CD4-positive, CD25-positive, alpha-beta regulatory T cell (primary cell): ENCODE results near the gene HOXB9. TPM values are rescaled to one million over a fixed set of nuclear protein-coding genes. Genes with fewer than 3 reads are reported as not detected.

ENCODE experiments used
- ATAC-seq, 2 donors: fragments of 150-1000 bp; cut with Tn5 transposase; one replicate each; pipeline ENCODE4 v1.10.0; 2021; ENCODE audit warnings: low read depth in 2 of 2, moderate number of reproducible peaks in 2 of 2, moderate library complexity in 1 of 2
- DNase-seq, 3 donors: peaks; one replicate each; pipeline versions ENCODE4 v3.0.0 to v3.0.0-alpha.2; 2012 to 2022; ENCODE audit warnings: mixed read lengths in 1 of 3
- H3K27ac ChIP-seq: one replicate; pipeline ENCODE4 v1.7.0; 2013; ENCODE audit warnings: mild to moderate bottlenecking, low read length; ENCODE audit not compliant: insufficient read depth, poor library complexity, severe bottlenecking
- H3K27me3 ChIP-seq: one replicate; pipeline ENCODE4 v1.7.0; 2013; ENCODE audit warnings: low read length; ENCODE audit not compliant: control insufficient read depth, insufficient read depth
- H3K36me3 ChIP-seq: one replicate; pipeline ENCODE4 v1.7.0; 2013; ENCODE audit warnings: mild to moderate bottlenecking, low read length, moderate library complexity; ENCODE audit not compliant: control insufficient read depth, insufficient read depth
- H3K4me1 ChIP-seq: 2 replicates; pipeline ENCODE4 v1.7.0; 2013; ENCODE audit warnings: mild to moderate bottlenecking, low read length; ENCODE audit not compliant: insufficient read depth, control insufficient read depth, poor library complexity, severe bottlenecking
- H3K4me3 ChIP-seq: one replicate; pipeline ENCODE4 v1.7.0; 2013; ENCODE audit warnings: low read depth, mild to moderate bottlenecking, low read length, moderate library complexity
- H3K9me3 ChIP-seq, 2 experiments: 1 replicate in 1 of 2; 2 replicates in 1 of 2; pipeline ENCODE4 v1.7.0; 2013; ENCODE audit warnings: low read length in 2 of 2, mild to moderate bottlenecking in 1 of 2, moderate library complexity in 1 of 2; ENCODE audit not compliant: control insufficient read depth in 2 of 2
- H3K27ac Mint-ChIP-seq, 3 donors: one replicate each; pipeline ENCODE4 v1.8.0; 2020 to 2022; ENCODE audit warnings: mild to moderate bottlenecking in 3 of 3, mixed read lengths in 3 of 3, moderate library complexity in 2 of 3
- H3K27me3 Mint-ChIP-seq: one replicate; pipeline ENCODE4 v1.8.0; 2022; ENCODE audit warnings: mild to moderate bottlenecking, mixed read lengths
- H3K36me3 Mint-ChIP-seq: one replicate; pipeline ENCODE4 v1.8.0; 2020; ENCODE audit warnings: mixed read lengths
- H3K4me1 Mint-ChIP-seq, 4 donors: one replicate each; pipeline ENCODE4 v1.8.0; 2020 to 2022; ENCODE audit warnings: mixed read lengths in 4 of 4, mild to moderate bottlenecking in 1 of 4
- H3K4me3 Mint-ChIP-seq, 4 donors: one replicate each; pipeline ENCODE4 v1.8.0; 2020 to 2022; ENCODE audit warnings: mild to moderate bottlenecking in 4 of 4, mixed read lengths in 4 of 4, moderate library complexity in 3 of 4
- H3K9me3 Mint-ChIP-seq, 7 donors: one replicate each; pipeline ENCODE4 v1.8.0; 2020 to 2022; ENCODE audit warnings: mixed read lengths in 7 of 7, mild to moderate bottlenecking in 3 of 7, moderate library complexity in 2 of 7
- polyA plus RNA-seq, 4 donors: library from polyadenylated mRNA; unstranded; fragments of 300-500 nt; fragmentation: Illumina TruSeq; gene quantifications; one replicate each; pipeline ENCODE4 v1.2.3, GENCODE V29; 2021
- total RNA-seq: library from RNA; stranded (reverse); gene quantifications from one replicate; pipeline ENCODE4 v1.2.3, GENCODE V29; 2022

Gene HOXB9
- total RNA-seq (0.25 TPM), polyA plus RNA-seq (not detected)

- Mint-ChIP-seq H3K27ac (no peak within 1 kb of the TSS), H3K27me3 (peaks cover 87% of the 10 kb centered on the region), H3K36me3 (no peaks in the 10 kb centered on the region), H3K4me3 (peak within 1 kb of the TSS; percentile 78 to 95 (median 86)), H3K4me1 (peaks cover 0 to 21% (median 8%) of the 10 kb centered on the region in 4 donors), H3K9me3 (peaks cover 0 to 3% (median 0%) of the 10 kb centered on the region in 7 donors)
- peaks cover 58% of the 10 kb centered on the region for H3K27me3 ChIP-seq
- H3K9me3 ChIP-seq: no peaks in the 10 kb centered on the region
- H3K4me1 ChIP-seq: peaks cover 27% of the 10 kb centered on the region
- ATAC-seq: peak; percentile 26 to 28
- DNase-seq: no peak
- no peaks in the 10 kb centered on the region for H3K36me3 ChIP-seq
- H3K4me3 ChIP-seq: peak within 1 kb of the TSS; percentile 44
- no peak within 1 kb of the TSS for H3K27ac ChIP-seq
Observed at GRCh38 chr17:48626245-48627117, at the start of gene HOXB9. Gene HOXB9 (minus strand): TSS chr17:48626358. CDS start chr17:48626269, 89 bp downstream.

GRCh38 chr17:48672340-48672739 lies 46.2 kb upstream of the HOXB9 start:
- H3K9me3 Mint-ChIP-seq: no peaks in the 10 kb centered on the region
- Histone ChIP-seq H3K4me1 (peaks cover 7% of the 10 kb centered on the region), H3K36me3 (no peaks in the 10 kb centered on the region), H3K27ac (no peak overlapping the region), H3K27me3 (peaks cover 21% of the 10 kb centered on the region), H3K9me3 (no peaks in the 10 kb centered on the region), H3K4me3 (no peak overlapping the region)
- H3K27ac Mint-ChIP-seq: no peak overlapping the region
- H3K27me3 Mint-ChIP-seq: peaks cover 52% of the 10 kb centered on the region
- no peaks in the 10 kb centered on the region for H3K36me3 Mint-ChIP-seq
- DNase-seq (no peak), ATAC-seq (no peak)
- no peak overlapping the region for H3K4me3 Mint-ChIP-seq
- H3K4me1 Mint-ChIP-seq: peaks cover 0 to 6% (median 2%) of the 10 kb centered on the region in 4 donors

- H3K4me1 ChIP-seq: peaks cover 7% of the 10 kb centered on the region
- H3K9me3 ChIP-seq: no peaks in the 10 kb centered on the region
- peaks cover 20% of the 10 kb centered on the region for H3K27me3 ChIP-seq
- DNase-seq: peak; percentile 48 to 62 (median 60)
- ATAC-seq: peak; percentile 50 to 74
- Mint-ChIP-seq H3K9me3 (no peaks in the 10 kb centered on the region), H3K27ac (no peak overlapping the region), H3K36me3 (no peaks in the 10 kb centered on the region), H3K4me3 (peak overlapping the region in 2 of 4 donors; percentile 9 to 52), H3K4me1 (peaks cover 0 to 6% (median 2%) of the 10 kb centered on the region in 4 donors), H3K27me3 (peaks cover 48% of the 10 kb centered on the region)
- H3K27ac ChIP-seq: no peak overlapping the region
- no peaks in the 10 kb centered on the region for H3K36me3 ChIP-seq
- H3K4me3 ChIP-seq: peak overlapping the region; percentile 43
Observed at GRCh38 chr17:48671697-48672171, 45.6 kb upstream of the HOXB9 start.

- H3K27ac Mint-ChIP-seq: no peak overlapping the region
- no peak for ATAC-seq
- no peaks in the 10 kb centered on the region for H3K9me3 ChIP-seq
- H3K36me3 Mint-ChIP-seq: no peaks in the 10 kb centered on the region
- peaks cover 34% of the 10 kb centered on the region for H3K27me3 Mint-ChIP-seq
- H3K27me3 ChIP-seq: peaks cover 8% of the 10 kb centered on the region
- no peak overlapping the region for H3K4me3 Mint-ChIP-seq
- no peak overlapping the region for H3K4me3 ChIP-seq
- H3K36me3 ChIP-seq: no peaks in the 10 kb centered on the region
- no peaks in the 10 kb centered on the region for H3K4me1 ChIP-seq
- H3K27ac ChIP-seq: no peak overlapping the region
- H3K4me1 Mint-ChIP-seq: no peaks in the 10 kb centered on the region
- H3K9me3 Mint-ChIP-seq: no peaks in the 10 kb centered on the region
- no peak for DNase-seq
Observed at GRCh38 chr17:48663134-48663924, 37.2 kb upstream of the HOXB9 start.

- ATAC-seq: no peak
- H3K4me3 ChIP-seq: no peak overlapping the region
- H3K36me3 ChIP-seq: no peaks in the 10 kb centered on the region
- no peaks in the 10 kb centered on the region for H3K9me3 ChIP-seq
- peaks cover 4% of the 10 kb centered on the region for H3K27me3 ChIP-seq
- Mint-ChIP-seq H3K27ac (peak overlapping the region in 1 of 3 donors; percentile 20), H3K4me3 (no peak overlapping the region), H3K27me3 (peaks cover 56% of the 10 kb centered on the region), H3K9me3 (no peaks in the 10 kb centered on the region), H3K36me3 (no peaks in the 10 kb centered on the region), H3K4me1 (peaks cover 6 to 9% (median 7%) of the 10 kb centered on the region in 4 donors)
- H3K27ac ChIP-seq: no peak overlapping the region
- no peaks in the 10 kb centered on the region for H3K4me1 ChIP-seq
- DNase-seq: no peak
Observed at GRCh38 chr17:48655913-48656312, 29.8 kb upstream of the HOXB9 start.

GRCh38 chr17:48649741-48650140 lies 23.6 kb upstream of the HOXB9 start:
- Mint-ChIP-seq H3K4me1 (peaks cover 8 to 34% (median 16%) of the 10 kb centered on the region in 4 donors), H3K36me3 (no peaks in the 10 kb centered on the region), H3K4me3 (no peak overlapping the region), H3K9me3 (peaks cover 0 to 2% (median 0%) of the 10 kb centered on the region in 7 donors), H3K27me3 (peaks cover 70% of the 10 kb centered on the region), H3K27ac (no peak overlapping the region)
- no peak overlapping the region for H3K27ac ChIP-seq
- DNase-seq: no peak
- no peak for ATAC-seq
- peaks cover 19% of the 10 kb centered on the region for H3K27me3 ChIP-seq
- H3K36me3 ChIP-seq: no peaks in the 10 kb centered on the region
- H3K4me1 ChIP-seq: peaks cover 18% of the 10 kb centered on the region
- H3K9me3 ChIP-seq: no peaks in the 10 kb centered on the region
- no peak overlapping the region for H3K4me3 ChIP-seq

GRCh38 chr17:48647963-48648245 lies 21.7 kb upstream of the HOXB9 start:
- Mint-ChIP-seq H3K36me3 (no peaks in the 10 kb centered on the region), H3K4me3 (peak overlapping the region; percentile 46 to 93 (median 79)), H3K9me3 (peaks cover 0 to 2% (median 0%) of the 10 kb centered on the region in 7 donors), H3K27ac (no peak overlapping the region), H3K27me3 (peaks cover 79% of the 10 kb centered on the region), H3K4me1 (peaks cover 8 to 42% (median 16%) of the 10 kb centered on the region in 4 donors)
- Histone ChIP-seq H3K9me3 (no peaks in the 10 kb centered on the region), H3K36me3 (no peaks in the 10 kb centered on the region), H3K27ac (no peak overlapping the region), H3K4me3 (no peak overlapping the region), H3K4me1 (peaks cover 18% of the 10 kb centered on the region), H3K27me3 (peaks cover 35% of the 10 kb centered on the region)
- DNase-seq: no peak
- no peak for ATAC-seq
